Activated CD4-positive, CD25-positive, alpha-beta regulatory T cell (primary cell): ENCODE measurements around the gene HS3ST6.
"Not testable (repeated sequence)": the region's sequence is repeated elsewhere in the genome, so short reads cannot be mapped to it uniquely, and the experiment has no call there.

Experiments
- DNase-seq, 4 experiments: peaks; one replicate each; lab custom pipeline; 2025; lab: John Stamatoyannopoulos, UW

Gene HS3ST6

DNA sequence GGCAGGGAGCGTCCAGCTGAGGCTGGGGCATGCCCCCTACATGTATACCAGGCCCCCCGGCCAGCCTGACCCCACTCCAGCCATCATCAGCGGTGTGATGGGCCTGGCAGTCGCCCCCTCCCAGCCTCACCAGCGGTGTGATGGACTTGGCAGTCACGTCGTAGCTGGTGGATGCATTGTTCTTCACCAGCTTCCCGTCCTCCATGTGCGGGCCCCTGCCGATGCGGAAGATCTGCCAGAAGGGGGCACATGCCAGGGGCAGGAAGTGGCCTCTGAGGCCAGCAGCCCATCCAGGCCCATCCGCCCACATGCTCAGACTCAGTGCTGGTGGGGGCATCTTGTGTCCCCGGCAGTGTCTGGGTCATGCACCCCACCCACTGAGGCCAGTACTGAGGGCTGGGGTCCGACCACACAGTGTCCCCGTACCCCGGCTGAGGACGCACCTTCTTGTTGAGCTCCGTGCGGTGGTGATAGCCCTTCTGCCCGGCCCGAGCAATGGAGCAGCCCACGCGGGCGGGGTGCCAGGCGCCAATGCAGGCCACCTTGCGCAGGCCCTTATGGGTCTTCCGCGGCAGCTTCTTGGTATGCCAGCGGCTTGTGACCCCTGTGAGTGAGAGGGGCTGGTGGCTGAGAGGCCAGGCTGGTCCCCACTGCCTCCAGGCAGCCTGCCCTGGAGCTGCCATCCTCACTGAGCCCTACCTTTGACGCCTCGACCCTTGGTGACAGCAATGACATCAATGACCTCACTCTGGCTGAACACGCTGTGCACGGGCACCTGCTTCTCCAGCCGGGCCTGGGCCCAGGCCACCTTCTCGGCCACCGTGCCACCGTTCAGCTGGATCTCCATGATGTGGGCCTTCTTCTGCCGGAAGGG is 28.5 kb upstream of the HS3ST6 start:
- no peak for DNase-seq

DNA sequence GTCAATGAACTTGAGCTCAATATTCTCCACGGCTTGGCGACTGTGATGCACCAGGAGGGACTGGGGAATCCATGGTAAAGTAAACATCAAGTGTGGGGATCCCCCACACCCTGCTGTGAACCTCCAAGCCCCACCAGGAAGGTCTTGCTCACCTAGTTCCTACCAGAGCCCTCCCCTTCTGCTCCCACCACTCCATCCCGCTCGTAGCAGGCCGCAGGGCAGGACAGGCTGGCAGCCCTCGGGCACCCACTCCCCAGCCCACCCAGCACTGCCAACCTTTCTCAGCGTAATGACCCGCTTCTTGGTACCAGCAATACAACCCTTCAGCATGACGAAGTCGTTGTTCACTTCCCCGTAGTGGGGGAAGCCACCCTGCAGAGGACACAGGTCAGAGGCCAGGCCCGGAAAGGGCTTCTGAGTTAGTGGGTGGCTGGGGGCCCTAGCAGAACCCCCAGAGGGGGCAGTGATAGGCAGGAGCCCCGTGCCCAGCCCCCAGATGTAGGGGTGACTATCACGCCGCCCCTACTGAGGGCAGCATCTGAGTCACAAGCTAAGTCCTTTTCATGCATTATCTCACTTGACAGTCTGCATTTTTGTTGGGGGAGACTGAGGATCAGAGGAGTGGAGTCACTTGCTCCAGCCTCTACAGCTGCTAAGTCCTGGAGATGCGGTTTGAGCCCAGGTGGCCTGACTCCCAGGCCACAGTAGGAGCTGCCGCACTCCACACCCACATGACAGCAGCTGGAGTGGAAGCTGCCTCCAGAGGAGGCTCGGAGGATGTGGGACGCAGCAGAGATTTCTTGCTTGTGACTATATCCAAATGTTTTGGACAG is 27.6 kb upstream of the HS3ST6 start:
- DNase-seq: no peak

- no peak for DNase-seq
These were observed 26.5 kb upstream of the HS3ST6 start for GRCh38 chr16:1944612-1945199.

GRCh38 chr16:1942810-1943726 is 24.9 kb upstream of the HS3ST6 start, which contains the start of gene MSRB1:
TSS of gene MSRB1 (minus strand) at chr16:1943199. CDS start at chr16:1943156, 43 bp downstream.
- peak; percentile 97 to 99 (median 98) for DNase-seq

DNA sequence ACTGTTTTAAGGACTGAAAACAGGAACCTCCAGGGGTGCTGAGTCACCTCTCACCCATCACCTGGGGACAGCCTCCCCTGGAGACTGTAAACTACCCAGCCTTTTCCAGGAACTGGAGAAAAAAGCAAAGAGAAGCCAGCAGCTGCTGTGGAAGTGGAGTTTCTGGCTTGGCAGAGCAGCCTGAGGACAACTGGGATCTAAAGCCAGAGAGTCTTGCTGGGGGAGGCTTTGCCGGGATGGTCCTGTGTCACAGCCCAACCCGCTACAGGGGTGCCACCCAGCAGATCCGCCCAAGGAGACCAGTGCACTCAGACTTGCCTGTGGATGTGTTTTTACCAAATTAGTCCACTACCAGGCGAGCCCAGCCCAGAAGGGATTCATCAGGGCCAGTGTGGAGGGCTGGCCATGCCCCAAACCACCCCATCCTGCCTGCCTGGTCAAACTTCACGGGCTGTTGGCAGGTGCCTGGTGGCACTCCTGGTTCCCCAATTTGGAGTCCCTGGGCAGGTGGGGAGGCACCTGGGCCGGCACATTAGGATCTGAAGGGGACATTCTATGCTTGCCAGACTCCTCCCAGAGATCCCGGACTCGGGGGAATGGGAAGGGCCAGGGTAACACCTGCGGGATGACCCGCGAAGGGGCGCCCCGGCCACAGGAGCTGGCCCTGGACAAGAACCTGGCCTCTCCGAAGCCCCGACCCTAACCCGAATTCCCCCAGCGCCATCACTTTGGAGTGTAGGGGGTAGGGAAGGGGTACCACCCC is 24.0 kb upstream of the HS3ST6 start:
- no peak for DNase-seq

DNA sequence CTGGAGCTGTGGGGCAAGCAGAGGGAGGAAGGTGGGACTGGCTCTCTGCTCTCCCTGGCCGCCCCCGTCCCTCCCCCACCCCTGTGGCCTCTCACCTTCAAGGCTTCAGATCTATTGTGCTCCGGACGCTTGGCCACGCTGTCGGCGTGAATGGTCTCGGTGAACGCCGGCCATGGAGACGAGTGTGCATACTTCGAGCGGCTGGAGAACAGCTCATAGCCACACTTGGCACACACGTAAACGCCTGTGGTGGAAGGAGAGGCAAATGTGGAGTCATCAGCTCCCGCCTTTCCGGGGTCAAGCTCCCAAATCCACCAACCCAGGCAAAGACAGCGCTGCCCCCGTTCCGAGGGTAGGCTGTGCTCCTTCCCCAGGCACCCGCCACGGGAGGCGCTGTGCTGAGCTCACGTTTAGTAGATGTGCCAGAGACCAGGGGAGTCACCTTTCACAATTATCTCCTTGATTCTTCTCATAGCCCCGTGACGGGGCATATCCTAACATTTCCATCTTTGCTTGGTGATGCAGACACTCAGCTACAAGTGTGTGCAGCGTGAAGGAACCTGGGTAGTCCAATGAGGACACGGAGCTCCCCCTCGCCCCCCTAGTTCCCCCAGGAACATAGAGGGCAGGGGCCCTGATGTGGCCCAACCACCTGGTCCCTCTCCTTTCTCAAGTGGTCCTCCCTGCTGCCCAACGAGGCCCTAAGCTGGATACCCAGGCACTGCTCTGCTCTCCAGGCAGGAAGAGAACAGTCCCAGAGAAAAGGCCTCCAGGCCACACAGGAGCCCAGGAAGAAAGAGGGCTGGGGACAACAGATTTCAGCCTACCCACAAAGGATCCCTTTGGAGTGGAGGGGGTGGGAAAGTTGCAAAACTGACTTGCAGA is 23.2 kb upstream of the HS3ST6 start:
- DNase-seq: no peak

- no peak for DNase-seq
These were observed 22.3 kb upstream of the HS3ST6 start for GRCh38 chr16:1940273-1941161.

DNA sequence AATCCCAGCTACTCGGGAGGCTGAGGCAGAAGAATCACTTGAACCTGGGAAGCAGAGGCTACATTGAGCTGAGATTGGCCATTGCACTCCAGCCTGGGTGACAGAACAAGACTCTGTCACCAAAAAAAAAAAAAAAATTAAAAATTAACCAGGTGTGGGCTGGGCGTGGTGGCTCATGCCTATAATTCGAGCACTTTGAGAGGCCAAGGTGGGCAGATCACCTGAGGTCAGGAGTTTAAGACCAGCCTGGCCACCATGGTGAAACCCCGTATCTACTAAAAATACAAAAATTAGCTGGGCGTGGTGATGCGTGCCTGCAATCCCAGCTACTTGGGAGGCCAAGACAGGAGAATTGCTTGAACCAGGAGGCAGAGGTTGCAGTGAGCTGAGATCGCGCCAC is 21.6 kb upstream of the HS3ST6 start:
- not testable (repeated sequence) for DNase-seq

DNA sequence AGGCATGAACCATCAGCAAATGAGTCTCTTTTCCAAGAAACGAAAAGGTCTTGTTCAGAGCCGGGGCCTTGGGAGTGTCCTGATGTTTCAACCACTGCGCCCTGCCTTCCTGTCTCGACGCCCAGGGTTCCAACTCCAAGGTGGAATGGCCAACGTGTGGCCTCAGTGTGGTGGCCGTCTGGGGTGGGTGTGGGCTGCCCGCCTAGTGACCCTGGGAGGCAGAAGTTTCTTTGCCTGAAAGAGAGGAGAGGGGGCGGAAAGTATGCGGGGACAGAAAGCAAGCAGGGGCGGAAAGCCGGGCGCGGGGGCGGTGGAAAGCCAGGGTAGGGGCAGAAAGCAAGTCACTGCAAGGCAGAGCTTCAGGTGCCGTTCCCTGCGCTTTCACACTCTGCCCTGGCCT is 20.7 kb upstream of the HS3ST6 start:
- DNase-seq: no peak

- DNase-seq: no peak
These were observed 20.1 kb upstream of the HS3ST6 start for GRCh38 chr16:1938316-1938715.

DNA sequence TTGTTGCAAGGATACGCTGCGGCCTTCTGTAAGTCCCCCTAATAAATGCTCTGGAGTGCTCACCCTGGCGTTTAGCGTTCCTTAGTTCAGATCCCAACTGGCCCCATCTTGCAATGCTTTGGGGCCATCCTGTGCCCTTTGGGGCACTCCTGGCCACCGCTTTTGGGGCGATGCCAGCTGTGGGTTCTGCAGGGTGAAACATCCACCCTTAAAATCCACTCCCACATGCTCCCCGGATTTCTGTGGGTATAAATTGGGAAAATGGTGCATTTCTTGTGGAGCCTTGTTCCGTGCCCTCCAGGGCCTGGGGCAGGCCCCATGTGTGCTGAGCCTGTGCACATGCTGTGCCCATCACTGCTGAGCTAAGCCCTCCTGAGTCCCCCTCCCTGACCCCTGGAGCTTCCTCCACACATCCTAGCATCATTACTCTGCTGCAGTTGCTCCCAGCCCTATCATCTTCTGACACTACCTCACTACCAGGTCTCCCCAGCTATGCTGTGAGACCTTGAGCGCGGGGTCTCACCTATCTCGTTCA is 18.8 kb upstream of the HS3ST6 start:
- DNase-seq: no peak

DNA sequence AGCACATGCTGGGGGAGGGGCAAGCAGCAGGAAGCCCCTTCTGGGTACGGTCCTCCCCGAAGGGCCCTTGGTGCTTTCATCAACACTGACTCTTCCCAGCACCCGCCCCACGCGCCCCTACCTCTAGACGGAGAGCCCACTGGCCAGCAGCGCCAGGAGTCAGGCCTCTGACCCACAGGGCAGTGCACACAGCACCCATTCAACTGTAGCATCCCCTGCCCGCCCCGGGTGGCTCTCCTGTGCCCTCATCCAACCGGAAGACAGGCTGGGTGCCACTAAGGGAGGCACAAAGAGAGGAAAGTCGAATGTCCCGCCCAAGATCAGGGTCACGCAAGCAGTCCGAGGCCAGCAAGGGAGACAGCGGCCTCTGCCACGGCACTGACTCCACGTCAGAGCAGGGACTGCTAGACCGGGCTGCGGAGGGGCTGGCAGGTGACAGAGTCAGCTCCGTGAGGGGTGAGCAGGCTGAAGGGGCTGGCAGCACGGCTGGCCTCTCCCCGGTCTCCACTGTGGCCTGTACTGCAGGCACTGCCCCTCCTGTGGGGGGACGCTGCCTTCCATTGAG is 15.0 kb upstream of the HS3ST6 start:
- no peak for DNase-seq

GRCh38 chr16:1932050-1933028 is 14.1 kb upstream of the HS3ST6 start:
- no peak for DNase-seq

DNA sequence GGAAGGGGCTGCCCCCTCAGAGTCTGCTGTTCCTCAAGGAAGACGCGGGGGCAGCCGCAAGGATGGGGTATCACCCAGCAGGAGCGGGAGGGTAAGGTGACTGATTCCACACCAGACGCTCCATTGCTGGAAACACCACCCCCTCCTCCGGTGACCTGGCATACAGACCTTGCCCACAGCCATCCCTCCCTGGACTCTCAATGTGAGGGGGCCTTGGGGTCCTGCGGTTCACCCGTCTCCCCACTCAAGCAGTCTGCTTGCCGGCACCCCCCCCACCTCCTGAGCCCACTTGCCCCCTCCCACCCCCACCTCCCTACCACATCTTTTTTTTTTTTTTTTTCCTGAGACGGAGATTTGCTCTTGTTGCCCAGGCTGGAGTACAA is 12.1 kb upstream of the HS3ST6 start:
- DNase-seq: no peak

- DNase-seq: peak; percentile 87 to 95 (median 91)
These were observed 11.5 kb upstream of the HS3ST6 start for GRCh38 chr16:1929578-1930337.

- DNase-seq: no peak
These were observed 10.9 kb upstream of the HS3ST6 start for GRCh38 chr16:1929105-1929504.
